Hypothalamus (tissue), 51 donors: ENCODE measurements around the gene BRD3.
A peak's percentile ranks its signal among the peaks of the same experiment; 100 is the strongest.

Experiments used
- DNase-seq, 51 donors: peaks; one replicate each; lab custom pipeline; 2025; lab: John Stamatoyannopoulos, UW

Gene BRD3

DNA sequence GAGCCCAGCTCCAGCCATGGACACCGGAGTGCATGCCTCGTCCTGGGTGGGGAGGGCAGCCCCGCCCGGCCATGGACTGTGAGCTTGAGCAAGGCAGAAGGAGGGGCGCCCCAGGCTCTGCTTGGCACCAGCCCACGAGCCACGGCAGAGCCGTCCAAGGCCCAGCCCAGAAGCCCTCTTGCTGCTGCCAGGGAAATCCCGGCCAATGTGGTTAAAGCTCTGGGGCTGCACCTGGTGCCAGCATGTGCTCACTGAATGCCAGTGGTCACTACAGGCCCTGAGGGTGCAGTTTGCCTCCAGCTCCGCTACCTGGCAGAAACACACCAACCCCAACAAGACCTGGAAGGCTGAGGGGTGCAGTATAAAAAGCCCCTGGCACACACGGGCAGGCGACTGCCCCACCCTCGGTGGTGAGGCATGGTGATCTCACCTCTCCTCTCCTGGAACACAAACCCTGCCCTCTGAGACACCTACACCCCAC, 11.8 kb downstream of the BRD3 start:
- DNase-seq = peak in 42 of 51 donors; percentile 18 to 84 (median 62)

DNA sequence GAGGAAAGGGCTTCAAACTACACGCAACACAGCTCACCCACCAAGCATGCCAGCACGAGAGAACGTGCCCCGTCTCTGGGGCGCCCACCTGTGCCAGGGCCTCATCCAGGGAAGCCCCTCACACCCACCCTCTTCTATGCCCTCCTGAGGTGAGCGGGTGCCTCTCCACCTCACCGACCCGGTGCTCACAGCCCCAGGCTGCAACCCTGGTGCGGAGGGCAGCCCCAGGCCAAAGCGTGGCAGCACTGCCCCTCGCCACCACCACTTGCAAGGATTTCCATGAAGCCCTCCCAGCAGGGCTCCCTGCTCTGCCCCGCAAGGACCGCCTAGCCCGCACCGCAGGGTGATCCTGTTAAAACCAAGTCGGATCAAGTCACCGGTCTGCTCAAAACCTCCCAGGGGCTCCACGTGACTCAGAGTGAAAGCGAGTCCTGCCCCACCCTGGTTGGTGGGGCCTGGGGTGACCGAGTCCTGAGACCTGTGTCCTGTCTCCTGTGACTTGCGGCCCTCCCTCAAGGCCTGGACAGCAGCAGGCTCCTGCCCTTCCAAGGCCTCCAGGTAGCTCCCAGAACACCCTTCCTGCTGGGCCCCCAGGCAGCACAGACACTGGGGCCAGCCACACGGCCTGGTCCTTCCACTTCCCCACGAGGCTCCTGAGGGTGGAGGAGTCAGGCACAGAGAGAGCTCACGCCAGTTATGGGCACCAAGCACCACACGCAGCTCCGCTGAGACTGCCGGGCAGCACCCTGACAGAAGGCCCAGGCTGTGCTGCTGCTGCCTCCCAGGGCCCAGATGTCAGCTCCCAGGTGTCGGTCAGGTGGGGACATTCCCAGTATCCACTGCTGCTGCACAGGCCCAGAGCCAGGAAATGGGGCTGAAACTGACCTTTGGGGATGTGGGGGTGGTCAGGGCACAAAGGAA, 12.7 kb downstream of the BRD3 start:
- no peak for DNase-seq

DNA sequence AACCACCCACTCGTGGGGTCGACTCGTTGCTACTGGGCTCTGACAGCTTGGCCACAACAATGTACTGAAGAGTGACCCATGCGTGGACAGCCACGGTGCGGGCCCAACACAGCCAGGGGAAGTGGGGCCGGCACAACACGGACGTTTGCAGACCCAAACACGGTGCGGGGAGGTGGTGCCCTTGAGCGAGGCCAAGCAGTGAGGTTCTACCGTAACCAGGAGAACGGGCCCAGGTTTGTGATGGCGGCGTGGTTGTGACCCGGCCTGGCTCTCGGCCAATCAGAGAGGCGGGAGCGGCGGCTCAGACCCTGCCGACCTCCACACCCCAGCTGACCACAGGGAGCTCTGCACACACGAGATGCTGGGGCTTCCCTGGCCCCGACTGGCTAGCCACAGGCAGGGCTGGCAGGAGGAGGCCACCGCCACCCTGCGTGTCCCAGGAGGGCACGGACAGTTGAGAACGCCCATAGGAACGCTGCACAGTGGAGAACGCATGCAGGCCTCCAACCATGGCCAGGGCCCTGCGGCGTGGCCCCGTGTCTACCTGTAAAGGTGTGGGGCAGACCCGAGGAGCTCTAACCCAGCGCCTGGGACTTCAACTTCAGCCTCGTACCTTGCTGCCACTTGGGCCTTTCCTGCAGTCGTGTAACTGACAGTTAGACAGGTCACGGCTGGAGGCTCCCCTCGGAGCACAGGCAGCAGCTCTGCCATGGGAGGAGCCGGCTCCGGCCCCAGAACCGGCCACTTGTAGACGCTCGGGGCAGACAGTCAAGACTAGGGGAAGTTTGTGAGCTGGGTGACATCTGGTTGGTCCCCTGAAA, 13.7 kb downstream of the BRD3 start:
- DNase-seq = no peak

DNA sequence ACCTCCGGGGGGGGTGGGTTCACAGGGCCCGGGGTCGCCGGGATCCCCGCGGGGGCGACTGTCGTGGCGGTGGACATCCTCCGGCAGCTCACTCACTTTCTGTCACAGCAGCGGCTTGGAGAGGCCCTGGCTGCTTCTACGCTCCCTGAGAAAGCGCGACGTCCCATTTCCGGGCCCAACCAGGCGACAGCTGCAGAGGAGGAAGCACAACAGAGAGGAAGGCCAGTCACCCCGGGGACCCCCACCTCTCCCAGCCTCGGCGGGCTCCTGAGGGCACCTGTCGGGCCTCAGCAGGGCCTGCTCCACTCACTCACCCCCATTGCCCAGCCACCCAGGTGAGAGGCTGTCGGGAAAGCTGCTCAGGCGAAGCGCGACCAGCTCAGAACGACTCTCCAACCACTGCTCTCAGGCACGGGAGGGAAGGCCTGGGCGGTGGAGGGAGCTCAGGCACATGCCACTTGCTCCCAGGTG, 14.4 kb downstream of the BRD3 start:
- no peak for DNase-seq

DNA sequence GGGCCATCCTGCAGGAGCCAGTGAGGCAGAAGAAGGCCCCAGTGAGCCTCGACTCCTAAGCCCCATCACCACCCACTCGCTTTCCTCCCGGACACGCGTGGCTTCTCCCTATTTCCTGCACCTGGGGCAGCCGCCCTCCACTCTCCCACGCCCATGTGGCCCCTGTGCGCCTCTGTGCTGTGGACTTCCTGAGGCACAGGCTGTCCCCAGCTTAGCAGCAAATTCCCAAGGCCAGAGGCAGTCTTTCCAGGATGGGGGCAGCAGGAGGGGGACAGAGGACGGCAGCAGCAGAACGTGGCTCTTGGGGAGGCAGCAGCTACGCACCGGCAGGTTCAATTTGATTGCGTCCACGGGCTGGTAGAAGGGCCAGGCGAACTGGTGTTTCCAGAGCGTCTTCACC, 14.9 kb downstream of the BRD3 start:
- no peak for DNase-seq

DNA sequence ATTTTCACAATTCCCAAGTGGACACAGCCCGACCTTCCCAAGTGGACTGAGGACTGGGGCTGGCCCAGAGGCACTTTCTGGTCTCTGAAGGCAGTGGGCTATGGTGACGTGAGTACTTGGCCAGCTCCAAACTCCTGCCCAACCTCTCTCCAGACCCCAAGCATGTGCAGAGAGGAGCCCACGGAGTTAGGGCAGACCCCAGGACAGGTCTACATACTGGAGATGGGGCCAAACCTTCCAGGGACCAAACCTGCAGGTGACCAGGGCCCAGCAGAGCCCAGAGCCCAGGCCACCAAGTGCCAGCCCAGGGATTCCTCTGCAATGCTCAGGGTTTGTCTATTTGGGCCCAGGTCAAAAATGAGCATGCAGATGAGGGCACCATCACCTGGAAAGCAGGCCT, 15.3 kb downstream of the BRD3 start:
- no peak for DNase-seq

DNA sequence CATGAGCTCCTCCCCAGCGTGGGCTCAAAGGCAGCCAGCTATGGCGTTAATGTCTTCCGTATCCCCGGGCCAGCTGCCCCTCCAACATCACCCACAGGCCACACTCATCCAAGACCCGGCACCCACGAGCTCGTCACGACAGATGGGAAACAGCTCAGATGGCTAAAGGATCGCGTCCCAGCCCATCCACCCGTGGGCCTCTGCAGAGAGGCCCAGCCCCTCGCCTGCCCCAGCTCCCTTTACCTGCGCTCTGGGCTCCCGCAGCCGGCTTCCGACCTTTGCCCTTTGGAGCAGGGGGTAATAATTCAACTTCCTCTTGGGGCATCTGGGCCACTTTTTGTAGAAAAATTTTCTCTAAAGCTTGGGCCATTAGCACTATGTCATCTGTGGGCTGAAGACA, 16.5 kb downstream of the BRD3 start:
- no peak for DNase-seq

DNA sequence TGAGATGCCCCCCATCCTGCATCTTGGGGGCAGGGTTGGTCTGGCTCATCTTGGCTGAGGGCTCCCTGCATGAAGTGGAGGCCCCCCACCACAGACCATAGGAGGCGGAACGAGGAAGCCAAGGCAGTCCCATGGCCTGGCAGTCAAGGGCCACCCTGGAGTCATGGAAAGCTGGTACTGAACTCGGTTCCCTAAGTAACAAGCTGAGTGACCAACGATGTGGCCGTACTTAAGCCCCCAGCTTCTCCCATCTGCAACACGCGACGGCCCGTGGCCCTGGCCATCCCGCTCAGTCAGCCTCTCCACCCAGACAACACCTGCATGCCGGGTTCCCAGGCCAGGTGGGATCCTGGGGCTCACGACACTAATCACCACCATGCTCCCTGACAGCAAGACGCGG, 17.1 kb downstream of the BRD3 start:
- no peak for DNase-seq

DNA sequence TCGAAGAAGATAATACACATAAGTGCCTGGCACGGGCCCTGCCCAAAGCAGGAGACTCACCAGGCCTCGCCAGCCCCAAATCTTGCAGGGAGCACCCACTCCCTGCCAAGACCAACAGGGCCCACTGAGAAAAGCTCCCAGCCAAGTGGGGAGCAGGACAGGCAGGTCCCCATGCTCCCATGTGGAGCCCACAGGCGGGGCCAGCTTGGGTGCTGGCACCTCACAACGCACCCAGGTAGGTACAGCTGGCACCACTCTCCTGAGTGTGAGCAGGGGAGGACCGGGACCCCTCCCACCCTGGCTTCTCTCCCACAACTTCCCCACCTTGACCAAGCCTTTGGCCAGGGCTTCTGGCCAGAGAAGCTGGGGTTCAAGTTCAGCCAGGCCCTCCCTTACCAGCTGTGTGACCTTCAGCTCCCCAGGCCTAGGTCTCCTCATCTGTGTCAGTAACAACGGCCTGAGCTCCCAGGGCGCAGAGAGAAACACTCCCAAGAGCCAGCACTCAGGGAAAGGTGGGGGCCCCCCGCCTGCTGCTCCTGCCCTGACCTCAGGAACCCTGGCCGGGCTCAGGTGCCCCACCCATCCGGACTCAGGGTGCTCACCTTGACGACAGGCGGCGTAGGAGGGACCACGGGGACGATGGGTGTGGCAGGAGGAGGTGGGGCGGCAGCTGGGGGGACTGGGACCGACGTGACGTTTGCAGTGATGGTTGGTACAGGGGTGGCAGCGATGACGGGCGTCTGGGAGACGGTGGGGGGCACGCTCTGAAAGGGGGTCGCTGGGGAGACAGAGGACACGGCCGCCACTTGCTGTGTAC, 17.8 kb downstream of the BRD3 start:
- DNase-seq = no peak

DNA sequence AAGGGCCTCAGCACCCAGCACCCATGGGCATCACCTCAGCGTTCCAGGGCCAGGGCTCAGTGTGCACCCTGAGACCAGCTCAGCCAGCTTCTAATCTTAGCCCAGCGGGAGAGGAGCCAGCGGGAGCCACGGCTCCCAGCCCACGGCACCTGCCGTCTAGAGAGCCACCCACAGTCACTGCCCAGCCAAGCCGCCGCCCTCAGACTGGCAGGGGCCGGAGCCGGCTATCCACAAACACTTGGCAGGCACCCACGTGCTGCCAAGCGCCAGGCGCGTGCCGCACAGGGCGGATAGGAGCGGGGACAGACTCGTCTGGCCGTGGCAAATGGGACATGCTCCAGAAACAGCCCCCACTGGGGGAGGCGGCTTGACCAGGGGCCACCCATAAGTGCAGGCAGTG, 18.6 kb downstream of the BRD3 start:
- peak in 8 of 51 donors; percentile 16 to 35 (median 21) for DNase-seq

DNA sequence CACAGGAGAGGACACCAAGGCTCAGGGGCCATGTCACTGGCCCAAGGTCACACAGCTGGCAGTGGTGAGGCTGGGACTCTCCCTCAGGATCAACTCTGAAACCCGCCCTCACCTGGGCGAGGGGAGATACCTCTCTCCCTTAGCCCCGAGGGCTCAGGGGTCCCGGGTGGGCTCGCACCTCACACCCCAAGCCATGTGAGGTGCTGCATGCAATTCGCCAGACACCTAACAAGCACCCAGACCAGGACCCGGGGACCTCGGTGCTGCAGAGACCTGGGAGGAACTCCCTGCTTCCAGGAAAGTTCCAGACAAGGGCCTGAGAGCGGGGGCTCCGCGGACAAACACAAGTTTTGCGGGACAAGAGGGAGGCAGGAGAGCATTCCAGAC, 19.3 kb downstream of the BRD3 start:
- DNase-seq = no peak

DNA sequence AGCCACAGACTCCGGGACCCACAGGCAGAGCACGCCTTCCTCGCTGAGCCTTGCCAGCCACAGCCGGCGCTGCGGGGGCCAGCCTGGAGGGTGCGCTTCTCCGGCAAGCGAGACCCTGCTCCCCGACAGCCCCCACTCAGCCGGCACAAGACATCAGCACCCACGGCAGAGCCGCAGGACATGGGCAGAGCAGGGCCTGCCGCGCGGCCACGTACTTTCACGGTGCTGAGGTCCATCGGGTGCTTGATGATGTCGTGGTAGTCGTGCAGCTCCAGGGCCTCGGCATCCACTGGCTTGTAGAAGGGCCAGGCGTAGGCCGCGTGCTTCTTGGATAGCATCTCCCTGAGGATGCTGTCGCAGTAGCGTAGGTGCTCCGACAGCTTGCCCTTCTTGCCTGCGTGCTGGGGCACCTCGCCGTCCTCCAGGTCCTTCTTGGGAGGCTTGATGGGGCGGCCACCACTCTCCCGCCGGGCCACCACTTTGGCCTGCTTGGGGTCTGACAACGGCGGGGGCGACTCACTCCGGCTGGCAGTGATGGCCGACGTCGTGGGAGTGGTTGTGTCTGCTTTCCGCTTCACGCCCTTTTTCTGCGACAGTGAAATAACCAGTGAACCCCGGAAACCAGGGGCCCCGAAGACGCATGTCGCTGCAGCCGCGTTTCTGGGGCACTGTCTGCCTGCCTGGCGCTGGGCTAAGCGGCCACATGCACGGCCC, 19.8 kb downstream of the BRD3 start:
- DNase-seq = no peak

DNA sequence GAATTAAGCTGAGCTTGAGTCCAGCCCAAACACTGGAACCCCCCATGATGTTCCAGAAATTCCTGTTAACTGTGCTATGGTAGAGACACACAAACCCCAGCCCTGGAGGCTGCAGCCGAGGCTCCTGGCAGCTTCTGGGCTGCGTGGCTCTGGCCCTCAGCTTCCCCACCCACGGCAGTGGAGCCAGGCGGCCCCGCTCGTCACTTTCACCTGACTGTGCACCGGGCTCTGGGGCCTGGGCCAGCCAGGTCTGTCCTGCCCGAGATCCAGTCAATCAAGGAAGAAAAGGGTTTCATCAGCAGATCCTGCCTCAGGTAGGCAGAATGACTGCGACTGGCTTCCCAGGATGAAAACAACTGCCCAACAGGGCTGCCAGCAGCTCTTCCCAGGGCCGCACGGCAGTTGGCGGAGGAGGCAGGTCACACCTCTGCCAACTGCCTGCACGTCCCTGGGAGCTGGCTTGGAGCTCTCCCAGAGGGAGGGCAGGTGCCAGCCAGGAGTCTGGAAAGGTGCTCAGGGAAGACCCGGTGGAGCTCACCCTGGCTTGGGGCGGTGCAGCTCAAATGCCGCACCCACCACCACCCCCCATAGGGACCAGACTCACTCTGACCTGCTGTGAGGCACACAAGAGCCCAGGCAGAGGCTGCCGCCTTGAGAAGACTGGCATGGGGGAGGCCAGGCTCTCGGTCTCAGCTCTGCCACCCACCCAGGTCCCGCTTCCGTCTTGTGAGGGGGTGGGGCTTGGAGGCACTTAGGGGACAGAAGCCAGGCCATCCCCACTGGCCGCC, 20.7 kb downstream of the BRD3 start:
- DNase-seq = no peak

DNA sequence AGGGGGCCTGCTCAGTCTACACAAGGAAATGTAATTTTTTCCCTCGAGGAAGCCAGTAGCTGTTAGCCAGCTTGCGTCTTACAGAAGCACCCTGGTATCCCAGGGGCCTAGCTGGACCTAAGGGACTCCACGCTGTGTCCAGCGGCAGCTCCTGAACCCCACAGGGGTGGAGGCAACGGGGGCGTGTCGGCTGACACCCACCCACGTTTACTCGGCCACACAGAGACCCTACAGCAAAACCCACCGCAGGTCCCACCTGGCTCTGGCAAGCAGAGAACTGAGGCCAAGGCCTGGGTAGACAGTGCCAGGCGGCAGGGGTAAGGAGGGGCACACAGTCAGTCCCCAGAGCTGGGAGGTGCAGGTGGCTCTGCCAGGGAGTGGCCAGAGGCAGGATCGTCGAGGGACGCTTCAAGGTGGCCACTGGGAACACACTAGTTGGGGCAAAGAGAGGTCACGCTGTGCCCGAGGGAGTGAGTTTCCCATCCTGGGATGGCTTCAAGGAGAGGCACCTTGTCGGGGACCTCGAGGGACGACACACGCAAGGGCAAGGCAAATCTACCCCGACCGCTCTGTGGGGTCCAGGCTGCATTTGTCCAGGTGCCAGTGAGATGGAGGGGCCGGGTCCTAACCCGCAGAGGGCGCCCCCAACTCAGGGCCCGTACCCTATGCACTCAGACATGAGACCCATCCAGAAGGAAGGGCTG, 21.8 kb downstream of the BRD3 start:
- no peak for DNase-seq

DNA sequence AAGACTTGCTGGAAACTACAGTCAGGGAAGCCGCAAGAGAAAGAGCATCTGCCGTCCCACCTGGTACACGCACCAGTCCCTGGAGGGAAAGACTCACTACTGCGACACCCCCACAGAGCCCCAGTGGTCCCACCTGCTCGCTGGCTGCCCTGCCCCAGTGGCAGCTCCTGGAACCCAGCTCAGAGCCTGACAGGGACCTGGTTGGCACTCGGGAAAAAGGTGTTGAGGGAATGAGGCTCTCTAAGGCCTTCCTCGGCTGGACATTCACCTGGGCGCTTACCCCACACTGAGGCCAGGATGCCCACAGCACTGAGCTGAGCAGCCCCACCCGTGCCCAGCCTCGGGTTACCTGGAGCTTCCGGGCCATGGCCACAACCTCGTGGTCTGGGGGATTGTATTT, 22.9 kb downstream of the BRD3 start:
- no peak for DNase-seq

DNA sequence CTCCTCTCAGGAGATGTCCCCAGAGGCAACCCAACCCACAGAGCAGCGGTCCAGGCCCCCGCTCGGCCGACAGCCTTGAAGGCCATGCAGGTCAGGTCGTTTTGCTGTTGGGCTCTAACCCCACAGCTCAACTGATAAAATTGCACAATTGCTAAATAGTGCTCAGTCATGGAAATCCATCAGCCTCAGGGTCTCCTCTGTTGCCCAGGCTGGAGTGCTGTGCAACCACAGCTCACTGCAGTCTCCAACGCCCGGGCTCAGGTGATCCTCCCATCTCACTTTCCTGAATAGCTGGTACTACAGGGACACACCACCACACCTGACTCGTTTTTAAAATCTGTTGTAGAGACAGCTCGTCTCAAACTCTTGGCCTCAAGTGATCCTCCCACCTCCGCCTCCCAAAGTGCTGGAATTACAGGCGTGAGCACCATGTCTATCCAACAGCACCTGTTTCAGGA, 24.3 kb downstream of the BRD3 start:
- DNase-seq = no peak

DNA sequence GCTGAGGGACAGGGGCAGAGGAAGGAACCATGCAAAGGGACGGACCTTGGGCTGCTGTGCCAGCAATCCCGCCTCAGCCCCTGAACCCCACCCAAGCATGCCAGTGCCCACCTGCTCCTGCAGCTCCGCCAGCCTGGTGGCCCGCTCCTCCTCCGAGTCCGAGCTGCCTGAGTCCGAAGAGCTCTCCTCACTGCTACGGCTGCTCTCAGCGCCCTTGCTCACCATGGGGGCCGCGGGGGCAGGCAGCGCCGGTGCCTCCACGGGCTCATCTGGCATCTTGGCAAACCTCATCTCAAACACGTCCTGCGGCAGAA, 26.2 kb downstream of the BRD3 start:
- no peak for DNase-seq

DNA sequence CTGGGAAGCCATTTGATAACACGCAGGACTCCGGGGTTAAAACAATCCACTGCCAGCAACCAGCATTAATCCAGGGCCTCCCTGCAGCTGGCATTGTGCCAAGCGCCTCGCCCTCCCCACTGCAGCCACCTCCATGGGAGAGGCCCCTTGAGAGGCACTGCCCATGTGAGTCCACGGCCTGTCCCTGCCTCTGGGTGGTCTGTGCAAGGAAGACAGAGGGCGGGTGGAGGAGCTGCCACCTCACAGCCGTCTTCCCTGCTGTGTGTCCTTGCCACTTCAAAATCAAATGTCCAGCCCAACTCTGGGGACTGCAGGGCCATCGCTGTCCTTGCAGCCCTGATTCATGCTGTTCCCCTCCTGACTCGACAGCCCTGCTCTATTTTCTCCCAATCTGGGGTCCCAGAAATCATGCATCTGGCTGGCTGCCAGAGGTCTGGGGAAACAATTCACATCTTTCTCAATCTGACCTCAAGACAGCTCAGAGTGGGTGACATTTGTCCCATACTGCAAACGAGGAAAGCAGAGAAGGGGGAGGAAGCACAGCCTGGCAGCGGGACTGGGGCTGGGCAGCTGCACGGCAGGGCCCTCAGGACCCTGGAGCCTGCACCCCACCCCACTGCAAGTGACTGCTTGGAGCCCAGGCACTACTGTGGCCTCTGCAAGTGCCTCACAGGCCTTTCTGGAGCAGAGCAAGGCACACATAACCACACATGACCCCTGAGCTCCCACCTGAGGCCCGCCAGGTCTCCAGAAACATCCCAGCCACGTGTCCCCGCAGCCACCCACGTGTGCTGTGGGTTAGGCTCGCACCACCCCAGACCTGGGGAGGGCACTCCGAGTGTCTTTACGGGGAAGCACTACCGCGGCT, 26.8 kb downstream of the BRD3 start:
- DNase-seq = peak in 1 of 51 donors; percentile 13
